Body of pancreas (tissue), 4 donors: Measurements from ENCODE around the gene ACTN2.

Source experiments
- CTCF ChIP-seq, 7 experiments: fragments of 450-650 bp in 4 of 7; fragments of 200-600 bp in 3 of 7; sonication (generic) in 3 of 7; IDR thresholded peaks; one replicate each; pipeline ENCODE4 v1.5.1; 2016 to 2019; ENCODE audit warnings: antibody characterized with exemption in 7 of 7
- POLR2A ChIP-seq, 3 donors: fragments of 450-650 bp; IDR thresholded peaks; one replicate each; pipeline ENCODE4 v1.6.1; 2016; ENCODE audit warnings: antibody characterized with exemption in 3 of 3, mild to moderate bottlenecking in 2 of 3

- TF ChIP-seq CTCF (IDR thresholded peaks at IDR 0.05) (no peak), POLR2A (IDR thresholded peaks at IDR 0.05) (no peak)
Measured at GRCh38 chr1:236685205-236685916, 938 bp upstream of the ACTN2 start.
